NCI-H524 treated with DMSO at 0.1 percent for 48 hours (cell line): ENCODE data around the gene CENPA.
"Not testable (repeated sequence)": the region's sequence is repeated elsewhere in the genome, so short reads cannot be mapped to it uniquely, and the experiment has no call there.

Experiments used
- DNase-seq: peaks from one replicate; lab custom pipeline; 2025; lab: John Stamatoyannopoulos, UW

Gene CENPA

DNA sequence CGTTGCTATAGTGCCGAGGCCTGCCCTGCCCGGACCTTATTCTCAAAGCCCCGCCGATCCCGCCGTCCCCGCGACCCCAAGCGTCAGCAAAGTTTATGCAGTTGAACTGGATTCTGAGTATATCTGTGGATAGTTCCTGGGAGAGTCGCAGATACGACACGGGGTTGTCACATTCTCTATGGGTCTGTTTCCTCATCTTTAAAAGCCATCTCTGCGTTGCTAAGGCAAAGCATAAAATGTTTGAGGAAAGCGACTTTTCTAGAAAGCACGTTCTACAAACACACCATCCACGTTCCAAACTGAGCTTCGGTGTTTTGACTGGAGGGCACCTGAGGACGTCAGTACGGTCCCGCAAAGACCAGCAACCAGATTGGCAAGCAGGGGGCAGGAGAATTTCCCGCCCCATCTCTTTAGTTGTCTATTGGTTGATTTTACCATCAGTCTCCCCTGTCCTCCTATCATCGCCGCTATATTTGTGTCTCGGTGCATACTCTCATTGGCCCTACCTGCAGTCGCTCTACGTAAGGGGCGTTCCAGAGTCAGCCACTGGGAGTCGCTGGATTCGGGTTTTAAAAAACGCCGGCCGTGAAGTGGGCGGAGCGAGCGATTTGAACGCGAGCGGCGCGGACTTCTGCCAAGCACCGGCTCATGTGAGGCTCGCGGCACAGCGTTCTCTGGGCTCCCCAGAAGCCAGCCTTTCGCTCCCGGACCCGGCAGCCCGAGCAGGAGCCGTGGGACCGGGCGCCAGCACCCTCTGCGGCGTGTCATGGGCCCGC is at the start of gene CENPA:
Gene CENPA (plus strand): TSS at position 626 of the 776 bp plus-strand sequence. CDS start 141 bp downstream, at position 767.
- peak; percentile 99 for DNase-seq

DNA sequence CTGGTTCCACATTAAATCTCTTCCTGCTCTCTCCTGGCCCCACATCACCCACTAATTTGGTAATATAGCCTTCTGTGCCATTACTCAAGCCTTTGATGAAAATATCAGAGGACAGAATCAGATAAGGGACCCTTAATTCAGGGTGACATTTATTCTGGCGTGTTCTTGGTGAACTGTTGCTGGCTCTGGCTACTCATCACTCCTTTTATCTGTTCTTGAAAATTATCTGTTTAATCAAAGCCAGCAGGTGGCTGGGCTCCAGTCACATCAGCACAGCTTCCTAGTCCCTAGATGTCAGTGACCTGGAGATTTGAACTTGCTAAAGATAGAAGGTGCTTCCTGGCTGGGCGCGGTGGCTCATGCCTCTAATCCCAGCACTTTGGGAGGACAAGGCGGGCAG is 48.6 kb upstream of the CENPA start:
- no peak for DNase-seq

DNA sequence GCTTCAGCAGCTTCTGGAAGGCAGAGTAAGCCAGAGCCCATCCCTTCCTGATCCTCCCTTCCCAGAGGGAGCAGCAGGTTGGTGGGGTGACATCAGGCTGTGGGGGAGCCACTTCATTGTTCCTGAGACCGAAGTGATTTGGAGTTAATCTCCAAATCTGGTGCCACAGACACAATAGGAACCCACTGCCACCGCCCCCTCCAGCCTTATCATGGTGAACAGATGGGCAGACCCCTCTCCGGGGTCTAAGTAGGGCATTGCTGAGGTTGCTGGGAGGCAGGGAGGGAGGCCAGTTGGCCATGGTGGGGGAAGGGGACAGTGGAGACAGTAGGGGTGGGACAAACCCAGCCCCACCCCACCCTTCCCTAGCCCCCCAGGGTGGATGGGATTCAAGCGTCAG is 47.4 kb upstream of the CENPA start:
- DNase-seq, result peak; percentile 88

DNA sequence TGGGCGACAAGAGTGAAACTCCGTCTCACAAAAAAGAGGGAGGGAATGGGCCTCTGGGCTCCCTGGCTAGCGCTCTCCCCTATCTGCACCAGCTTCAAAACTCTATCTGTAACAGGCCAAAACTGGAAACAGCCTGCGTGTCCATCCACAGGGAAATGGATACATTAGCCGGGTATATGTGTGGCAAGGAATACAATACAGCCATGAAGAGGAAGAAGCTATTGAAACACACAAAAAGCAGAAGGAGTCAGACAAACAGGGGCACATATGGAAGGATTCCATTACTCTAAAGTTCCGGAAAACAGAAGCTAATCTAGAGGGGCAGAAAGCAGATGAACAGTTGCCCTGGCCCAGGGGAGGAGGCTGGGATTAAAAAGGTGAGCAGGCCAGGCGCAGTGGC is 46.3 kb upstream of the CENPA start:
- no peak for DNase-seq

DNA sequence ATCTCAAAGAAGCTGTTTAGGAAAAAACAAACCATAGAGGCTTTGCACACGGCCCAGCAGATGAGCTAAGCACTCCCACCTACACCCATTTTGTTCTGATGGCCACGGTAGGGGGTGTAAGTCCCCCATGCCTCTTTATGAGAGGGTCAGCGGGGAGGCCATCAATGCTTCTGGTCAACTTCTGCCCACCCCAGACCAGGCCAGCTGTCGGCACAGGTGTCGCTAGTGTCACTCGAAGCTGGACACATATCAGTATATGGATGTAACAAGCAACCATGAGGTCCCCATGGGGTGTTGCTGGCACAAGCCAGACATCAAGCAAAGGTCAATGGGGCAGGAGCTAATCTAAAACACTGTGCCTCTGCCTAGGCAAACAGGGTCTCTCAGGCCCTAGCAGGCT is 45.5 kb upstream of the CENPA start:
- no peak for DNase-seq

DNA sequence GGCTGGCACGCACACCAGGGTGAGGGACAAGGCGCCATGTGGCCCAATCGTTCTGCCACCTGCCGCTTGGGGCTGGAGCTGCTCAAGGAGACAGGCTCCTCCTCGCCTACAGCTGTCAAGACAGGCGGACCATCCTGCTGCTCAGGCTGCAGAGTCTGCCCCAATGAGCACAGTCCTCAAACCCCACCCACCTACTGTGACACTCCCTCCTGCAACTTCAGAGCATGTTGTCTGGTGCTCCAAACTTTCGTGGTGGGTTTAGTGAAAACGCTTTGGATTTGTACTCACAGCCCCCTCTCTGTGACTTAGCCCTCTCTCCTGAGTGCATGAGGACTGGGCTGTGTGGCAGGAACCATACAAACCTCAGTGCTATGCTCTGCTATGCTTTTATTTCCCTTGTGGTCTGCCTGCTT is 45.0 kb upstream of the CENPA start:
- peak; percentile 81 for DNase-seq

DNA sequence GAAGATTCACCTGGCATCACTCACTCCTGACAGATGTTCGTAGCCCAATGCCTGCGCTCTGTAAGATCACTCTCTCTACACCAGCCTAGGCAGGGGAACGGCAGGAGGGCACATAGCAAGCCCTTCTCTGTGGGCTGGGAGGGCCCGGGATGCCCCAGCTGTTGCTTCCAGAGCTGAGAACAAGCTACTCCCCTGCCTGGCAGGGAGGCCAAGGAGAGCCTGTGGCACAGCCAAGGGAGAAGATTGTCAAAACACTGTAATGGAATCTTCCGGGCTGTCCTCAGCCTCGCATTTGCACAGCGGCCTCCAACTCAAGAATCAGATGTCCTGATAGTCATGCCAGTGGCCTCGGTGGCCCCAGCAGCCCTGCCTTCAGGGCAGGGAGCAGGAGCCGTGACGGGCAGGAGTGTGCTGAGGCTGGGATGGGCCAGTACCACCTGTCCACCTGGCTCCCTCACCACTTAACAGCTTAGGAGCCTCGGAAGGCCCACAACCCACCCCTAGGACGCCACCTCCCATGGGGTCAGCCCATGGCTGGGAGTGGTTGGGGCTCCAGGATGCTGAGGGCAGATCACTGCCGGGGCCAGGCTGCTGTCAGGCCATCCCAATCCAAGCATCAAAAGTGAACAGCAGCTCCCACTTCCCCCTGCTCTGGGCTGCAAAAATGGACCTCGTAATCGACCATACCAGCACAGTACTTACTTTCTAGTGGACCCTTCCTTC is 43.6 kb upstream of the CENPA start:
- DNase-seq, result peak; percentile 18

DNA sequence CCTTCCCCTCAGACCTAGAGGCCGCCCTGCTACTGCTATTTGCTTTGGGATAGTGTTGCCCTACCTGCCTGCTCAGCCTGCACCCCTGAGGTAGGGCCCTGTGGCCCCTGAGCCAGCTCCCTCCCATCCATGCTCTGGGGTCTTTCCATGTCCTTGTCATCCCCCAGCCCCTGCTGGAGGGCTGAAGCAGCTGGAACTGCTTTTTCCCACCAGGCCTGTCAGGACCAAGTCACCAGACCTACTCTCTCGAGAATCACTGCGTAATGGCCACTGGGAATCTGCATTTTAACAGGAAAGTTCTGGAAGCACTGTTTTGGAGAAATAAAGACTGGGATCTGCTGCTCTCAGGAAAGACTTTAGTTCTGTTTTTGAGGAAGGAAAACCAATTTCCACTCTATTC is 42.0 kb upstream of the CENPA start:
- no peak for DNase-seq

DNA sequence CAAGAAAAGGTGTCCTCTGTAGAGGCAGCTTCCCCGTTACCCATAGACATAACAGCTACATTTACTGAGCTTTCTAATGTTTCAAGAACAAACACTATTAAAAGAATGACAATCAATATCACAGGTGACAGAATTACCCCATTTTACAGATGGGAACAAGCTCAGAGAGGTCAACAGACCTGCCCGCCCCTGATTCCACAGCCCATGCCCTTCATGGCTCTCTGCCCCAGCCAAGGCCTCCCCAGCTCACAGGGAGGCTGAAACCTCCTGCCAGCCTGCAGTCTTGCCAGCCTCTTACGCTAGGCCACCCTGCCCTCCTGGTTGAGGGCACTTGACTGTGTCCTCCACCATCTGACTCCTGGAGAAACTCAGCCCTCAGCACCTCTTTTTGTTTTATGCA is 40.9 kb upstream of the CENPA start:
- no peak for DNase-seq

DNA sequence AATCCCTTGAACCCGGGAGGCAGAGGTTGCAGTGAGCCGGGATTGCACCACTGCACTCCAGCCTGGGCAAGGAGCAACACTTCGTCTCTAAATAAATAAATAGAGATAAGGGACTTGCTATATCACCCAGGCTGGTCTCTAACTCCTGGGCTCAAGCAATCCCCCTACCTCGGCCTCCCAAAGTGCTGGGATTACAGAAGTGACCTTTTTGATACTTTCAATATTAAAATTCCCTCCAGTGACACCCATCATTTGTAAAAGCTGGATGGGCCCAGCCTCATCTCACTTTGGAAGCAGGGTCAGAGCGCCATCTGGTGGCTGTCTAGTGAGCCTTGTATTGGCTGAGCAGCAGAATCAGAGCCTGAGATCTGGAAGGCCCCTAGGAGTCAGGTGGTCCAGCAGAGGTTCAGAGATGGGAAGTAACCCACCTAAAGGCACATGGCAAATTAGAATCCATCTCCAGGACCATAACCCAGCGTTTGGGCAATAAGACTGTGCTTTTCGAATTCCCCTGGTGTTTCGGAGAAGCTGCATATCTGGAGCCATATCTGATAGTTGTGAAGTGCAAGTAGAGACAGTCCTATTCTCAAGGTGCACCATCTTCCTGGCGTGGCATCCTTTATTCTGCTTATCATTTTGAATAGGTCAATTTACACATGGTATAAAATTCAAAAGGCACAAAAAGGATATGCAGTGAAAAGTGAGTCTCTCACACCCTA is 40.1 kb upstream of the CENPA start:
- peak; percentile 15 for DNase-seq

DNA sequence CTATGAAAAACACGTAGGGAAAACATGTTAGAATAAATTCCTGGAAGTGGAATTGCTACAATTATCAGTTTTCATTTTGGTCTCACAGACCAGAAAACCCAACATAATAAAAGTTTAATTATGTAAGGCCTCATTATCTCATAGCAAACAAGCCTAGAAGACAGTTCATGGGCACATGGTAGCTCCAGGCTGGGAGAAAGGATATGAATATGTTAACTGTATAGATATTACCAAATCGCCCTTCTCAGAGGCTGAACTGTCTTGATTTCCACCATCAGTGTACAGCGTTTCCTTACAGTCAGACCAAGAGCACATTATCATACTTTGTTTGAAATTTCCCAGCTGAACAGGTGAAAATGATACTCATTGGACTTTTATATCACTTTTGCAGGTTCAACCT is 38.9 kb upstream of the CENPA start:
- DNase-seq, result no peak

DNA sequence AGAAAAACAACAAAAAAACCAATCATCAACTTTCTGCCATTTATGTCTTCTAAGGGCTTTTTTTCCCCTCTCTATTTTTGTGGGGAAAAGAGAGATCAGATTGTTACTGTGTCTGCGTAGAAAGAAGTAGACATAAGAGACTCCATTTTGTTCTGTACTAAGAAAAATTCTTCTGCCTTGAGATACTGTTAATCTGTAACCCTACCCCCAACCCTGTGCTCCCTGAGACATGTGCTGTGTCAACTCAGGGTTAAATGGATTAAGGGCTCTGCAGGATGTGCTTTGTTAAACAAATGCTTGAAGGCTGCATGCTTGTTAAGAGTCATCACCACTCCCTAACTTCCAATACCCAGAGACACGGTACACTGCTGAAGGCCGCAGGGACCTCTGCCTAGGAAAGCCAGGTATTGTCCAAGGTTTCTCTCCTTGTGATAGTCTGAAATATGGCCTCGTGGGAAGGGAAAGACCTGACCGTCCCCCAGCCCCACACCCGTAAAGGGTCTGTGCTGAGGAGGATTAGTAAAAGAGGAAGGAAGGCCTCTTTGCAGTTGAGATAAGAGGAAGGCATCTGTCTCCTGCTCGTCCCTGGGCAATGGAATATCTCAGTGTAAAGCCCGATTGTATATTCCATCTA is 36.0 kb upstream of the CENPA start:
- peak; percentile 32 for DNase-seq

DNA sequence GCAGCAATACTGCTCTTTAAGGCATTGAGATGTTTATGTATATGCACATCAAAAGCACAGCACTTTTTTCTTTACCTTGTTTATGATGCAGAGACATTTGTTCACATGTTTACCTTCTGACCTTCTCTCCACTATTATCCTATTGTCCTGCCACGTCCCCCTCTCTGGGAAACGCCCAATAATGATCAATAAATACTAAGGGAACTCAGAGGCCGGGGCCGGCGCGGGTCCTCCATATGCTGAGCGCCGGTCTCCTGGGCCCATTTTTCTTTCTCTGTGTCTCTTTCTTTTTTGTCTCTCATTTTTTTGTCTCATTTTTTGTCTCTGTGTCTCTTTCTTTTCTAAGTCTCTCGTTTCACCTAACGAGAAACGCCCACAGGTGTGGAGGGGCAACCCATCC is 35.4 kb upstream of the CENPA start:
- DNase-seq, result not testable (repeated sequence)

DNA sequence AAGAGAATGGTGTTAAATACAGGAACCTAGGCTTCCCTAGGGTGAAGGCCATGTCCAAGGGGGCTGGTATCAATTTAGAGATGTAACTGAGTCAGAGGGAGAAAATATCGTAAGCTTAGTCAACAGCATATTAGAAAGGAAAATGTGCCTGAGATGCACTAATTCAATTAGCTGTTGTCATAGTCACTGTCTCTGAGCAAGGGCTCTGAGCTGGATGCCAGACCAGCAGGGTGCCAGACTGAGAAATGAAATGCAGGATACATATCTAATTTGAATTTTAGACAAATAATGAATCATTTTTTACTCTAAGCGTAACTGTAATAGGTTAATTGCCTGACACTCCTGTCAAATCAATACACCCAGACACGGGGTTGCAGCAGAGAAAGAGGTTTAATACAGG is 33.2 kb upstream of the CENPA start:
- DNase-seq, result no peak

DNA sequence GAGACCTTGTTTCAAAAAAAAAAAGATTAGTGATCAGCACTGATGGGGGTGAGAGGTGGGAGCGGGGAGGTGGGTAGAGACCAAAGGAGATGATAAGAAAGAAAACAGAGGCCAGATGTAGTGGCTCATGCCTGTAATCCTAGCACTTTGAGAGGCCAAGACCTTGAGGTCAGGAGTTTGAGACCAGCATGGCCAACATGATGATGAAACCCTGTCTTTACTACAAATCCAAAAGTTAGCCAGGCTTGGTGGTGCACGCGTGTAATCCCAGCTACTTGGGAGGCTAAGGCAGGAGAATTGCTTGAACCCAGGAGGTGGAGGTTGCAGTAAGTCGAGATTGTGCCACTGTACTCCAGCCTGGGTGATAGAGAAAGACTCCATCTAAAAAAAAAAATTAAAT is 31.3 kb upstream of the CENPA start:
- DNase-seq, result no peak

DNA sequence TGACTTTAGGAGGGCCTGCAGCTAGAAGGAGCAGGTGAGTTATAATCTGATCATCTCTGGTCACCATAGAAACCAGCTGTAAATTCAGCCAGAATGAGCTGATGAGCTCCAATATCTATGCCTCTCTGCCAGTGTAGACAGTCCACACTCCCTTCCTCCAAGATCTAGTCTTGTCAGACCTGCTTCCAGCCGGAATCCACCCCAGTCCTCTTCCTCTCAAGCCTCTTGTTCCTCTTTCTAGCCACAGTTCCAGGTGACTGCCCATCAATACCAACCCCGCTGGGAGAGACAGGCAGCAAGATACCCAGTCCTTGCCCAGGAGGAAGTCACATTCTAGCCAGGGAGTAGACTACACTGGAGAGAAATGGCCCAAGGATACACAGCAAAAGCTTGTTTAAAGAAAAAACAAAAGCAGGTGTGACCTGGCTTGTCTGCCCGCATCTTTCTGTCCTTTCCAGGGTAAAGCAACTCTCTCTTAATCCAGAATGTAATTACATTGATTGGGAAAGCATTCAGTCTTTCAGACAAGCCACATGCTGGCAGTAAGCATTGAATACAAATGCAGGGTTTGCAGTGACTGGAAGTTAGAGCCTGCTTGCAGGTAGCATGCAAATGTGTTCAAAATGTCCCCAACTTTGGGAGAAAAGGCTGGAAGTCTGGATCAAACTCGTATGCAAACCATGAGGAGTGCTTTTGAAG is 30.7 kb upstream of the CENPA start:
- no peak for DNase-seq

DNA sequence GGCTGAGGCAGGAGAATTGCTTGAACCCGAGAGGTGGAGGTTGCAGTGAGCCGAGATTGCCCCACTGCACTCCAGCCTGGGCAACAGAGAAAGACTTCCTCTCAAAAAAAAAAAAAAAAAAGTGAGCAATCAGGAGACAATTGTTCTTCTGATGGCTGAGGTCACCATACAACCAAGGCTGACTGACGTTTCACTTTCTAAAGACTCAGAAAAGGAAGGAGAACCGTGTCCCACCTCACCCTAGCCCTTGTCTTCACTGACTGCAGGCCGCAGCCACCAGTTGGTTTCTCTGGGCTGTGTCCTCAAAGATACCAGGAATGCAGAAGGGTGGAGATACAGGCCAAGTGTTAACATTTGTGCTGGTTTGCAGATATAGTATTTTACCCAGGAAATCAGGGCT is 29.5 kb upstream of the CENPA start:
- DNase-seq, result no peak

DNA sequence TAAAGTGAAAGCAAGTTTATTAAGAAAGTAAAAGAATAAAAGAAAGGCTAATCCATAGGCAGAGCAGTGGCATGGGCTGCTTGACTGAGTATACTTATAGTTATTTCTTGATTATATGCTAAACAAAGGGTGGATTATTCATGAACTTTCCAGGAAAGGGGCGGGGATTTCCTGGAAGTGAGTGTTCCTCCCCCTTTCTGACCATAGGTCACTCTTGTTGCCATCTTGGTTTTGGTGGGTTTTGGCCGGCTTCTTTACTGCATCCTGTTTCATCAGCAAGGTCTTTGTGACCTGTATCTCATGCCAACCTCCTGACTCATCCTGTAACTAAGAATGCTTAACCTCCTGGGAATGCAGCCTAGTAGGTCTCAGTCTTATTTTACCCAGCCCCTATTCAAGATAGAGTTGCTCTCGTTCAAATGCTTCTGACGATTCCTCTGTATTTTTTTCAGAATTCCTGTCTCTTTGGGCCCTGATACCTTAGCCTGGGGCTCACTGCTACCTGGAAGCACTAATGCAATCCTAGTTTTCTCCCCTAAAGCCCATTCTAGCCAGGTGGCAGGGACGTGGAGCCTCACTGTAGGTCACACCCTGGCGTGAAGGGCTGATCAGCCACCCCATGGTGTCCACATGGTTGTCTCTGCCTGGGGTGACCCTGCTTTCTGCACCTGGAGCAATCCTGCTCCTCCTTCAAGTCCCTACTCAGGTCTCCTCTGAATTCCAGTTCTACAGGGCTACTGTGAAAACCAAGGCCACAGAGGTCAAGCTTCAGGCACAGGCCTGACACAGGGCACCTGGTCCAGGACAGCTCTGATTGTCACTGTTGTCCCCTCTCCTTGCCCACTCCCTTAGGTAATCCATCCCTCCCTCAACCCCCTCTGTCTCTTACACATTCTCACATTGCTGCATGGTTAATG is 27.7 kb upstream of the CENPA start:
- DNase-seq, result no peak

DNA sequence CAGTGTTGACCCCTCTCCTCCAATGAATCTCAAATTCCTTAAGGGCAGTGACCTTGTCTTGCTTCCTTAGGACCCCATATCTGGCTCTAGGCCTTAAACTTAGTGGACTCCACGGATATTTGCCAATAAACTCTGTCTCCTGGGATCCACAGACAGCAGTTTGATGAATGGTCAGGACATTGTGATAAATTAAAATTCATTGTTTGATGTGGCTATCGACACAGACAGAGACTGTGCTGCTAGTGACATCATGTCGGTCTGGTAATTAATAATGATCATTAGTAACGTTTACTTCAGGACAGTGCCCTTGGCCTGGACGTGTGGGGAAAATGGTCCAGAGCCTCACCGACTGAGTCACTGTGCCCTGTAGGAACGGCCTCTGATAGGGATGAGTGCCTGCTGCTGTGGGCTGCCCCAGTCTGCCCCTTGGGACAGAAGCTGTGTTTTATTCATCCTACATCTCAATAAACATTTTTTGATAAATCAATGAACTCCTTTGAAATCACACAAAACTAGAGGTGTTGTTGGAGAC is 27.0 kb upstream of the CENPA start:
- no peak for DNase-seq

DNA sequence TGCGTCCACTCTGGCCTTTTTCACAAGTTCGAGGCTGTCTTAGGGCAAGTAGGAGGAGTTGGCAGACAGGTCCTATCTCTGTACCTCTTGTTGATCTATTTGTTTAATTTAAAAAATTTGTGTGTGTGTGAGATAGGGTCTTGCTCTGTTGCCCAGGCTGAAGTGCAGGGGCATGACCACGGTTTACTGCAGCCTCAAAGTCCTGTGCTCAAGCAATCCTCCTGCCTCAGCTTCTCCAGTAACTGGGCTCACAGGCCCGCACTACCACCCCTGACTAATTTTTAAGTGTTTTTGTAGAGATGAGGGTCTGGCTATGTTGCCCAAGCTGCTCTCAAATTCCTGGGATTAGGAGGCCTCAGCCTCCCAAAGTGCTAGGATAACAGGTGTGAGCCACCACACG is 26.0 kb upstream of the CENPA start:
- DNase-seq, result no peak
